Muscle layer of duodenum (tissue), 2 donors: ENCODE measurements around the gene DENND5A.

Source experiments
- H3K27ac ChIP-seq: one replicate; pipeline ENCODE4 v1.7.0; 2013; ENCODE audit warnings: mild to moderate bottlenecking, low read length
- H3K27me3 ChIP-seq: one replicate; pipeline ENCODE4 v1.7.0; 2013; ENCODE audit warnings: low read depth, mild to moderate bottlenecking, control low read depth, low read length
- H3K36me3 ChIP-seq, 2 donors: one replicate each; pipeline ENCODE4 v1.7.0; 2013; ENCODE audit warnings: low read length in 2 of 2, control low read depth in 1 of 2, mild to moderate bottlenecking in 1 of 2; ENCODE audit not compliant: insufficient read depth in 2 of 2, control insufficient read depth in 1 of 2
- H3K4me1 ChIP-seq, 2 donors: one replicate each; pipeline ENCODE4 v1.7.0; 2013; ENCODE audit warnings: low read length in 2 of 2, mild to moderate bottlenecking in 2 of 2, control low read depth in 1 of 2, moderate library complexity in 1 of 2; ENCODE audit not compliant: insufficient read depth in 2 of 2, control insufficient read depth in 1 of 2
- H3K4me3 ChIP-seq, 2 donors: one replicate each; pipeline ENCODE4 v1.7.0; 2013; ENCODE audit warnings: low read length in 2 of 2, low read depth in 1 of 2, mild to moderate bottlenecking in 1 of 2
- H3K9me3 ChIP-seq, 2 donors: one replicate each; pipeline ENCODE4 v1.7.0; 2013; ENCODE audit warnings: low read length in 2 of 2, control low read depth in 1 of 2, mild to moderate bottlenecking in 1 of 2; ENCODE audit not compliant: control insufficient read depth in 1 of 2
- donor health status: healthy.

Gene DENND5A

DNA sequence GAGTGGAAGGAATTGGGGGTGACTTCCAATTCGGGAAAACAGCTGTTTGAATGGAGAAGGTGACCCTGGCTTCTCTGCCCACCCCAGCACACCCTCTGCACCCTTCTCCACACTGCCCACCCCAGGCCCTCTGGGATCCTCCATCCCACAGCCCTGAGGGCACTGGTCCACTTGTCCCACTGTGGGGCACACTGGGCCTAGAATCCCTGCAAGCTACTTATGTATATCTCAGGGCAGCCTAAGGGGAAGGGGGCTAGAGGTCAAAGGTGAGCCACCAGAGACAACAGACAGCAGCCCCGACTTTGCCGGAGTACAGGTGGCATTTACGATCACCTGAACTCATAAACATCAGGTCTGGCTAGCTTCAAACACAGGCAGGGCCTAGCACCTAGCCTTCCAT lies 173.1 kb downstream of the DENND5A start:
- Histone ChIP-seq H3K4me1 (no peaks in the 10 kb centered on the region), H3K27ac (no peak overlapping the region), H3K36me3 (no peaks in the 10 kb centered on the region), H3K9me3 (no peaks in the 10 kb centered on the region), H3K27me3 (no peaks in the 10 kb centered on the region), H3K4me3 (peak overlapping the region in 1 of 2 donors; percentile 44)

DNA sequence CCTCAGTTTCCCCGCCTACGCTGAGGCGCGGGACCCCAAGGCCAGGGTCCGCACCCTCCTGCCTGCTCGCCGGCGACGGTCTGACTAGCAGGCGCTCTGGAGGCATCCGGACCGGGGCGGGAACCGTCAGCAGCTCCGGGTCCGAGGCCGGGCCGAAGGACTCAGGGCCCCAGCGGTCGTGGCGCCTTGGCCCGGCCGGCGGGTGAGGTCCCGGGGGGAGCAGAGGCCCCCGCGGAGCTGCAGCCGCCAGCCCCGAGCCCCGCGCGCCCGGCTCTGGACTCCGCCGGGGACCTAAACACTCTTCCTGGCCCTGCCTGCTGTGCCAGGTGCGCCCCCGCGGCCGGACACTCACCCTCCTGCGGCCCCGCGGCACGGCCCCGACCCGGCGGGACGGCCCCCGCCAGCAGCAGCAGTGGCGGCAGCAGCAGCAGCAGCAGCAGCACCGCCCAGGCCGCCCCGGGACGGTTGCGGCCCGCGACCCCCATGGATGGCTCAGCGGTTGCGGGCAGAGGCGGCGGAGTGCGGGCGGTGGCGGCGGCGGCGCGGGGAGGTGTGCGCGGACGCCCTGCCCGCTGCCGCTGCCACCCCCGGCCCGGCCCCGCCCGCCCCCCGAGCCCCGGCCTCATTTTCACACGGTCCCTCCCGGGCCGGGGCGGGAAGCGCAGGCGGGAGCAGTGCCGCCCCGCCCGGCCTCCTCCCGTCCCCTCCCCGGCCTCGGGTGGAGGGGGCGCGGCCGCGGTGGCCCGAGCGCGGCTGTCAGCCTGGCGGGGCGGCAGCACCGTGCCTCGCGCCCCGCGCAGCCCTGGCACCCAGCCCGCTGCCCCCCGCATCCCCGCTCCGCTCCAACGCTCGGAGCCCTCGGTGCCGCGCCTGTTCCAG lies 173.9 kb downstream of the DENND5A start, which contains the start of gene SCUBE2:
TSS of gene SCUBE2 (minus strand) at position 556 of the 879 bp plus-strand sequence. CDS start at position 485, 71 bp downstream.
- H3K9me3 ChIP-seq = no peaks in the 10 kb centered on the region
- no peaks in the 10 kb centered on the region for H3K36me3 ChIP-seq
- no peaks in the 10 kb centered on the region for H3K4me1 ChIP-seq
- H3K27ac ChIP-seq = no peak within 1 kb of the TSS
- no peaks in the 10 kb centered on the region for H3K27me3 ChIP-seq
- peak within 1 kb of the TSS; percentile 46 to 75 for H3K4me3 ChIP-seq

DNA sequence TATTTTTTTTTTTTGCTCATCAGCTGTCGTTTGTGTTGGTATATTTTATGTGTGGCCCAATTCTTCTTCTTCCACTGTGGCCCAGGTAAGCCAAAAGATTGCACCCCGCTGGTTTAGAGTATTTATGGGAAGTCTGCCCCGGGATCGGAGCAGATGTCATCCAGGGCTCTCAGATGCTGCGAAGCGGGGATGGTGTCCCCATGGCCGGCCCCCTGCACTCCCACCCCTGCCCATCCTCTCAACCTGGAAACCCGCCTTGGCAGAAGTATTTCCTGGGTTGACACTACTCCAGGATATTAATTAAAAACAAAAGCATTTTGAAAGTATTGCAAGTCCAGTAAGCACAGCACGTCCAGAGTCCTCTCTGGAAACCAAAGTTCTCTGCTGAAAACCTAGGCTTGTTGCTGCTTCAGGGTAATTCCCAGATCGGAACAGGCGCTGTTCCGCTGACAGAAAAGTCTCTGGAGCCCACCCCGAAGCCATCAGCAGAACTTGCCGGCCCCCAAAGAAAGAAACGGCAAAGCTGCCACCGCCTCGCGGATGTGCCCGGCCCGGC lies 174.6 kb downstream of the DENND5A start:
- no peaks in the 10 kb centered on the region for H3K9me3 ChIP-seq
- no peaks in the 10 kb centered on the region for H3K36me3 ChIP-seq
- H3K4me1 ChIP-seq = no peaks in the 10 kb centered on the region
- H3K27me3 ChIP-seq = no peaks in the 10 kb centered on the region
- H3K27ac ChIP-seq = no peak overlapping the region
- peak overlapping the region; percentile 46 to 75 for H3K4me3 ChIP-seq

DNA sequence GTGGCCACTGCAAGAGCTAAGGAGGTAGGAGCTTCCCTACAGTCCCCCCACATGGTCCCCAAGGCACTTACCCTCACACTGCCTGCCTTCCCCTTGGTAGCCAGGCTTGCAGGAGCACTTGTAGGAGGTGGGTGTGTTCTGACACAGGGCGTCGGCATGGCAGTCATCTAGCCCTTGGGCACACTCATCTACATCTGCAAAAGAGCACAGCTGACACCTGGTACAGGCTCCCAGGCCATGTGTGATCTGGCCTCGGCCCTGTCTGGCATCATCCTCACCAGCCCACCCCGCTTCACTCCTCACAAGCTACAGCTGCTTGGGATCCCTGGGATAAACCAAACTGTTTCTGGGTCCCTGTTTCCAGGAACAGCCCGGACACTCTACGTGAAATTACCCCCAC lies 175.5 kb downstream of the DENND5A start:
- Histone ChIP-seq H3K4me3 (no peak overlapping the region), H3K27ac (no peak overlapping the region), H3K4me1 (no peaks in the 10 kb centered on the region), H3K27me3 (no peaks in the 10 kb centered on the region), H3K9me3 (no peaks in the 10 kb centered on the region), H3K36me3 (no peaks in the 10 kb centered on the region)

DNA sequence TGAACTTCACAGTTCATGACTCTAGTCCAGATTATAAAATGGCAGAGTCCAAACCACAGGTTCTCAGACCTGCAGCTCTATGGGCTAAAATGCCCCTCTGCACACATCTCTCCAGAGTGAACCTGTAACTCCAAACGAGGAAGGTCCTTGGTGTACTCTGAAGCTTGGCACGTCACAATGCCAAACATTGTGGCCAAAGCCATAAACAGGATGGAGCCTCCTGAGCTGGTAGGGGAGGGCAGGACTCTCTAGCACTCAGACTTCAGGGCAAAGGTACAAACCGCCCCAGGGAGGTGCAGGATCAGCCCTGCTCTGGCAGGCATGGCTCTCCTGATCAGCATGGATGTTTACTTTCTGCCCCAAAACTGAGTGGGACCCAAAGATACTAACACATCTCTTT lies 176.1 kb downstream of the DENND5A start:
- Histone ChIP-seq H3K27me3 (no peaks in the 10 kb centered on the region), H3K4me1 (no peaks in the 10 kb centered on the region), H3K9me3 (no peaks in the 10 kb centered on the region), H3K27ac (no peak overlapping the region), H3K36me3 (no peaks in the 10 kb centered on the region), H3K4me3 (no peak overlapping the region)
